ENCODE data around the gene DDX39A. TPM values are rescaled to one million over a fixed set of nuclear protein-coding genes. Genes with fewer than 3 reads are reported as not detected.

Gene DDX39A
- polyA plus RNA-seq, 1 experiment: 25.7 TPM

DNA sequence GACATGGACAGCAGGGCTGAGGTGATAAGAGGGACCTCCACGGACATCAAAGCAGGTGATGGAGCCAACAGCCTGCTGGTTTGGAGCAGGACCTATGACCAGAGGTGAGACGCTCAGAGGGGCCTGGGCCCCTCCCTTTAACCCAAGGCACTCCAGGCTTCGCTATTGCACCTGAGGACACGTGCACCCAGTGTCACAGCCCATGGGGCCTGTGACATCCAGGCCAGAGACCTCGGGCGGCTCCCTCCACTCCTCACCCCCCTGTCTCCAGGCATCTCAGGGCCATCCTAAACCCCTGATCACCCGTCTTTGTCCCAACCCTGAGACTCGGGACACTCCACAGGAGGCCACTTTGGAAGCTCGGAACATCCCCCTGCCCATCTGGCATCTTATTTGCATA, 25.0 kb downstream of the DDX39A start:
- DNase-seq (ENCODE audit: low read depth, low spot score): no peak
- H3K27me3 ChIP-seq (ENCODE audit: control insufficient read depth, insufficient read depth, low read length): no peaks in the 10 kb centered on the region
- no peak overlapping the region for H3K27ac ChIP-seq (ENCODE audit: low read depth, low read length)
- CTCF ChIA-PET: no interaction called here
- TF ChIP-seq, protein P1, sequence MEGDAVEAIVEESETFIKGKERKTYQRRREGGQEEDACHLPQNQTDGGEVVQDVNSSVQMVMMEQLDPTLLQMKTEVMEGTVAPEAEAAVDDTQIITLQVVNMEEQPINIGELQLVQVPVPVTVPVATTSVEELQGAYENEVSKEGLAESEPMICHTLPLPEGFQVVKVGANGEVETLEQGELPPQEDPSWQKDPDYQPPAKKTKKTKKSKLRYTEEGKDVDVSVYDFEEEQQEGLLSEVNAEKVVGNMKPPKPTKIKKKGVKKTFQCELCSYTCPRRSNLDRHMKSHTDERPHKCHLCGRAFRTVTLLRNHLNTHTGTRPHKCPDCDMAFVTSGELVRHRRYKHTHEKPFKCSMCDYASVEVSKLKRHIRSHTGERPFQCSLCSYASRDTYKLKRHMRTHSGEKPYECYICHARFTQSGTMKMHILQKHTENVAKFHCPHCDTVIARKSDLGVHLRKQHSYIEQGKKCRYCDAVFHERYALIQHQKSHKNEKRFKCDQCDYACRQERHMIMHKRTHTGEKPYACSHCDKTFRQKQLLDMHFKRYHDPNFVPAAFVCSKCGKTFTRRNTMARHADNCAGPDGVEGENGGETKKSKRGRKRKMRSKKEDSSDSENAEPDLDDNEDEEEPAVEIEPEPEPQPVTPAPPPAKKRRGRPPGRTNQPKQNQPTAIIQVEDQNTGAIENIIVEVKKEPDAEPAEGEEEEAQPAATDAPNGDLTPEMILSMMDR (IDR thresholded peaks at IDR 0.05; ENCODE audit: low read depth, low read length): no peak
- H3K9me3 ChIP-seq (ENCODE audit: control insufficient read depth, insufficient read depth, low read length): no peaks in the 10 kb centered on the region
- POLR2A ChIA-PET: no interaction called here
- no peak overlapping the region for H3K4me3 ChIP-seq (ENCODE audit: low read depth, low read length)

DNA sequence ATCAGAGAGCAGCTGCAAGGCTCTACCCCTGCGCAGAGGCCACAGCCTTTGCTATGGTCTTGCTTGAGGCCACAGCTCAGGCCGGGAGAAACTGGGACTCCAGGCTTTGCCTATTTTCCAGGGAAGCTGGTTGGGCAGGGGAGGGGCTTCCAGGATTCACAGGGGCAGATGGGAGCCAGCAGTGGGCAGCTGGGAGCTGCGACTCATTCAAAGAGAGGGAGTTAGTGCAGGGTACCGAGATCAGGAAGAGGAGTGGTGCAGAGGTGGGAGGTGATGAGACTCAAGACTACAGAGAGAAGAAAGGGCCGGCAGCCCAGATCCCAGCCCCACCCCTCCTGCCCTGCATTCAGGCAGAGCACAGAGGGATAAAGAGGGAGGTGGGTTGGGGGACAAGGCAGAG, 25.8 kb downstream of the DDX39A start:
- TF ChIP-seq, protein P1 (IDR thresholded peaks at IDR 0.05; ENCODE audit: low read depth, low read length): no peak
- DNase-seq (ENCODE audit: low read depth, low spot score): no peak
- H3K9me3 ChIP-seq (ENCODE audit: control insufficient read depth, insufficient read depth, low read length): no peaks in the 10 kb centered on the region
- no peaks in the 10 kb centered on the region for H3K27me3 ChIP-seq (ENCODE audit: control insufficient read depth, insufficient read depth, low read length)
- H3K27ac ChIP-seq (ENCODE audit: low read depth, low read length): no peak overlapping the region
- CTCF ChIA-PET: no interaction called here
- POLR2A ChIA-PET: no interaction called here
- no peak overlapping the region for H3K4me3 ChIP-seq (ENCODE audit: low read depth, low read length)

DNA sequence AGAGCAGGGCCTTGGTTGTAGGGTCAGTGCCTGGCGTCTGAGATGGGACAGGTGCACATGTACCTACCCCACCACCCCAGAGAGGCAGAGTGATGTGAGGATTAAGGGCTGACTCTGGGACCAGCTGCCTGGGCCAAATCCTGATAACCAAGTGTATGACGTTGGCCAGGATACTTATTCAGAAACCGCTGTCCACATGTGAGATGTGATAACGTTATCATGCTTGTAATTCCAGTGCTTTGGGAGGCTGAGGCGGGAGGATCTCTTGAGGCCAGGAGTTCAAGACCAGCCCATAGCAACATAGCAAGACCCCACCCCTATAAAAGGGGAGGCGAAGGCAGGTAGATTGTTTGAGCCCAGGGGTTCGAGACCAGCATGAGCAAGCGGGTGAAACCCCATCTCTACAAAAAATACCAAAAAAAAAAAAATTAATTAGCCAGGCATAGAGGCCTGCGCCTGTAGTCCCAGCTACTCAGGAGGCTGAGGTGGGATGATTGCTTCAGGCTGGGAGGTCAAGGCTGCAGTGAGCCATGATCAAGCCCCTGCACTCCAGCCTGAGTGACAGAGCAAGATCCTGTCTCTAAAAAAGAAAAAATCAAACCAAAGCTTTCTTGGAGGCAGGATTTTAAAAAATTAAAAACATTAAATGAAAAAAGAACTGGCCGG, 27.9 kb downstream of the DDX39A start:
- Histone ChIP-seq H3K9me3 (ENCODE audit: control insufficient read depth, insufficient read depth, low read length) (no peaks in the 10 kb centered on the region), H3K27me3 (ENCODE audit: control insufficient read depth, insufficient read depth, low read length) (no peaks in the 10 kb centered on the region), H3K4me3 (ENCODE audit: low read depth, low read length) (no peak overlapping the region), H3K27ac (ENCODE audit: low read depth, low read length) (no peak overlapping the region)
- POLR2A ChIA-PET: no interaction called here
- TF ChIP-seq, protein P1 (IDR thresholded peaks at IDR 0.05; ENCODE audit: low read depth, low read length): no peak
- no peak for DNase-seq (ENCODE audit: low read depth, low spot score)
- CTCF ChIA-PET: no interaction called here

GRCh38 chr19:14390548-14390947, 28.6 kb downstream of the DDX39A start:
- ChIA-PET POLR2A (no interaction called here), CTCF (no interaction called here)
- no peak overlapping the region for H3K4me3 ChIP-seq (ENCODE audit: low read depth, low read length)
- H3K9me3 ChIP-seq (ENCODE audit: control insufficient read depth, insufficient read depth, low read length): no peaks in the 10 kb centered on the region
- TF ChIP-seq, protein P1 (IDR thresholded peaks at IDR 0.05; ENCODE audit: low read depth, low read length): no peak
- H3K27me3 ChIP-seq (ENCODE audit: control insufficient read depth, insufficient read depth, low read length): no peaks in the 10 kb centered on the region
- H3K27ac ChIP-seq (ENCODE audit: low read depth, low read length): no peak overlapping the region
- no peak for DNase-seq (ENCODE audit: low read depth, low spot score)

DNA sequence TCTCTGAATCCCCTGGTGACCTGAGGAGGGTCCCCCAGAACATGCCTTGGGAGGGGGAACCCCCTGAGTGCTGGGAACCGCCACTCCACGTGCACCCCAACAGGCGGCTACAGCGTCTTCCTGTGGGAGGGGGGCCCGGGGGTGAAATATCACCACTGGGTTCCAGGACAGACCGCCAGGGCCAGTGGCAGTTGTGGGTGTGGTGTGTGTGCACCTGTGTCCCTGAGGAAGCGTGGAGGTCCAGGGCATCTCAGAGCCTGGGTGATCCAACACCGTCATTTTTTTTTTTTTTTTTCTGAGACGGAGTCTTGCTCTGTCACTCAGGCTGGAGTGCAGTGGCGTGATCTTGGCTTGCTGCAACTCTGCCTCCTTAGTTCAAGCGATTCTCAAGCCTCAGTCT, 33.6 kb downstream of the DDX39A start:
- TF ChIP-seq, protein P1 (IDR thresholded peaks at IDR 0.05; ENCODE audit: low read depth, low read length): no peak
- Histone ChIP-seq H3K9me3 (ENCODE audit: control insufficient read depth, insufficient read depth, low read length) (no peaks in the 10 kb centered on the region), H3K4me3 (ENCODE audit: low read depth, low read length) (no peak overlapping the region), H3K27me3 (ENCODE audit: control insufficient read depth, insufficient read depth, low read length) (no peaks in the 10 kb centered on the region), H3K27ac (ENCODE audit: low read depth, low read length) (no peak overlapping the region)
- POLR2A ChIA-PET: no interaction called here
- no peak for DNase-seq (ENCODE audit: low read depth, low spot score)
- CTCF ChIA-PET: interaction anchor here (1.7 kb wide), 1 partner anchor 37 kb away, joined by 8 read pairs; no protein-coding TSS in a partner anchor
